ENCODE measurements around the gene ZBTB7C.

GRCh38 chr18:48085781-48086487 is 323.2 kb downstream of the ZBTB7C start:
- TF ChIP-seq CTCF (IDR thresholded peaks at IDR 0.05; ENCODE audit: borderline replicate concordance, extremely low read depth, low read length, poor library complexity, severe bottlenecking) (no peak), EZH2 (IDR thresholded peaks at IDR 0.05; ENCODE audit: borderline replicate concordance, low read depth, low read length, severe bottlenecking) (no peak)
